Stomach smooth muscle (tissue), 2 donors: ENCODE measurements around the gene SNU13.
"Not testable (repeated sequence)": the region's sequence is repeated elsewhere in the genome, so short reads cannot be mapped to it uniquely, and the experiment has no call there.

Experiments
- H3K27ac ChIP-seq: one replicate; pipeline ENCODE4 v1.7.0; 2013; ENCODE audit warnings: mild to moderate bottlenecking, low read length, inconsistent platforms
- H3K27me3 ChIP-seq, 2 donors: one replicate each; pipeline ENCODE4 v1.7.0; 2013; ENCODE audit warnings: low read length in 2 of 2; ENCODE audit not compliant: insufficient read depth in 2 of 2, control insufficient read depth in 1 of 2
- H3K36me3 ChIP-seq, 2 donors: one replicate each; pipeline ENCODE4 v1.7.0; 2013; ENCODE audit warnings: low read length in 2 of 2; ENCODE audit not compliant: control insufficient read depth in 2 of 2, insufficient read depth in 2 of 2
- H3K4me1 ChIP-seq: one replicate; pipeline ENCODE4 v1.7.0; 2013; ENCODE audit warnings: low read length; ENCODE audit not compliant: control insufficient read depth, insufficient read depth
- H3K4me3 ChIP-seq, 2 donors: one replicate each; pipeline ENCODE4 v1.7.0; 2013; ENCODE audit warnings: low read length in 2 of 2
- H3K9ac ChIP-seq, 2 donors: one replicate each; pipeline ENCODE4 v1.7.0; 2013; ENCODE audit warnings: low read length in 2 of 2, mild to moderate bottlenecking in 1 of 2
- H3K9me3 ChIP-seq, 2 donors: one replicate each; pipeline ENCODE4 v1.7.0; 2013; ENCODE audit warnings: low read length in 2 of 2; ENCODE audit not compliant: control insufficient read depth in 2 of 2
- donor health status: healthy.
- donor health status: Pancreatic carcinoma.

Gene SNU13

DNA sequence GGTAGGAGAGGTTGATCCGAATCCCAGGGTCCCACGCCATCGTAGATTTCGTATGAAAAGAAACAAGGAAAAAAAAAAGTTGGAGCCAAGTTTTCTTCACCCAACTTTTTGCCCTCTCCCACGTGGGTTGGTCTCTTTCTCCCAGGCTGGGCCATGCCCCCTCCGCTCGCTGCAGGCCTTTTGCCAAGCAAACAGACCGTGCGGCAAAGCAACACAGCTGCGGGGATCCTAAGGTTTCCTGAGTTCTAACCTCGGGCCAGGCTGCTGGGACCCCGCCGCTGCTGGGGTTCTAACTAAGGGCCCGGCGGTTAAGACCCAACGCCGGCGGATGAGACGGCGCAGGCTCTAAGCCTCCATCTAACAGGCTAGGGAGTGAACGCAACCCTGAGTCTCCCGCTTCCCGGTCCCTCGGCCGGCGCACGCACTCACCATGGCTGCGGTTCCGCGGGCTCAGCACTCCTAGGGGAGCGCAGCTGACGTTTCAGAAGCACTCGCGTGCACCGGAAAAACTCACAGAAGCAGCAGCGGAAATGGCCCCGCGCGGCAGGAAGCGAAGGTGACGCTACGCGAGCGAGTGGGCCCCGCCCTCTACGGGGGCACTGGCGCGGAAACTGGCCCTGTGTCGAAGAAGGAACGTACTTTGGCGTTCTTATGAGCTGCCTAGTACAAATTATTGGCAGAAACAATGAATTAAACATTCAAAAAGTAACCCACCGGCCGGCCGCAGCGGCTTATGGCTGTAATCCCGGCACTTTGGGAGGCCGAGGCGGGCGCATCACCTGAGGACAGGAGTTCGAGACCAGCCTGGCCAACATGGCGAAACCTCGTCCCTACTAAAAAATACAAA lies at the start of gene SNU13:
TSS of gene SNU13 (minus strand) at position 503 of the 847 bp plus-strand sequence. CDS start at position 432, 71 bp downstream.
- Histone ChIP-seq H3K27me3 (no peaks in the 10 kb centered on the region), H3K27ac (peak within 1 kb of the TSS; percentile 97), H3K9me3 (no peaks in the 10 kb centered on the region), H3K36me3 (peaks cover under 1 to 3% of the 10 kb centered on the region in 2 donors), H3K9ac (peak within 1 kb of the TSS; percentile 91 to 95), H3K4me3 (peak within 1 kb of the TSS; percentile 93 to 95), H3K4me1 (peaks cover 13% of the 10 kb centered on the region)

DNA sequence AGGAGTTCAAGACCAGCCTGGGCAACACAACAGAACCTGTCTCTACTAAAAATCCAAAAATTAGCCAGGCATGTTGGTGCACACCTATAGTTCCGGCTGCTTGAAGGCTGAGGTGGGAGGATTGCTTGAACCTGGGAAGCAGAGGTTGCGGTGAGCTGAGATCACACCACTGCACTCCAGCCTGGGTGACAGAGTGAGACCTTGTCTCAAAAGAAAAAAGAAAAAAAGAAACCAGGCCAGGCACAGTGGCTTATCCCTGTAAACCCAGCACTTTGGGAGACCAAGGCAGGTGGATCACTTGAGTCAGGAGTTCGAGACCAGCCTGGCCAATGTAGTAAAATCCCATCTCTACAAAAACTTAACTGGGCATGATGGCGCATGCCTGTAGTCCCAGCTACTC lies 44.6 kb upstream of the SNU13 start:
- H3K9me3 ChIP-seq, H3K4me3 ChIP-seq, H3K4me1 ChIP-seq, H3K27ac ChIP-seq, H3K9ac ChIP-seq, H3K27me3 ChIP-seq, H3K36me3 ChIP-seq: not testable (repeated sequence)

DNA sequence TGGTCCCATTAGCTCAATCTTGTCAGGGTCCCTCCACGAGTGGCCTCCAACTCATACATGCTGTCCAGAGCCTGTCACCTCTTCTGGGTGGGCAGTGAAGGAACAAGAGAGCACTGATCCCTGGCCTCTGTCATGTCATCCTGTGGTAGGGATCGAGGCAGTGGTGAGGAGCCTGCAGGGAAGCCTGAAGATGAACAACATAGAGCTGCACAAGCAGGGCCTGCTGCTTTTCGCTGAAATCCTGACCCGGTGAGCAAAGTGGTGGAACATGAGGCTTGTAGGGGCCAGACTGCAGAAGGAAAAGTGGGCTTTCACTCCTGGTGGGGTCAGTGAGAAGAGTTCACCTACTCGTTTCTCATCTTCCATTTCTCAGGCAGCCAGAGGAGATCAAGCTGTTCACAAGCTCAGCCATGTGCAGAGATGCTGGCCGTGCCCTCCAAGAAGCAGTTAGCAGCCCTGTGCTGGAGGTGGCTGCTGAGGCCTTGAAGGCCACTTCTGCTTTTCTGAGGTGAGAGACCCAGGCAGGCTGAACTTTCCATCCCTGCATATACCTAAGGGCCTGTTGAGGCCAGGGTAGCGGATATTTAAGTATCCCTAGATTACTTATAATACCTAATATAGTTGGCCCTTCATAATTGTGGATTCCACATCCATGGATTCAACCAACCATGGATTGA lies 43.6 kb upstream of the SNU13 start:
- Histone ChIP-seq H3K9me3 (no peaks in the 10 kb centered on the region), H3K4me1 (no peaks in the 10 kb centered on the region), H3K27me3 (peaks cover 0 to 3% of the 10 kb centered on the region in 2 donors), H3K4me3 (no peak overlapping the region), H3K9ac (no peak overlapping the region), H3K27ac (no peak overlapping the region), H3K36me3 (no peaks in the 10 kb centered on the region)

DNA sequence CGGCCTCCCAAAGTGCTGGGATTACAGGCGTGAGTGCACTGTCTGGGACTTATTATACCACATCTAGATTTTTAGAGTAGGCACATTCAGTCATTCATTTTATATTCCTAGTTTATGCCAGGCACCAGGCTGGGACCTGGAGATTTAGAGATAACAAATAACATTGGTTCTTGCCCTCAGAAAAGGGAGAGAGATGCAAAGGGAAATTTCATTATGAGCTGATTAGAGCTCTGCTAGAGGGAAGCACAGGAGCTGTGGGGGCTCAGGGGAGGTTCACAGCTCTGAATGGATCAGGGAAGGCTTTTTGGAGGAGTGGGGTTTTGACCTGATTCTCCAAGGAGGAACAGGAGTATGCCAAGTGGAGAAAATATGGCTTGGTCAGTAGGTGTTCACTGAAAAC lies 42.9 kb upstream of the SNU13 start:
- Histone ChIP-seq H3K9me3 (no peaks in the 10 kb centered on the region), H3K36me3 (no peaks in the 10 kb centered on the region), H3K27me3 (peaks cover 0 to 3% of the 10 kb centered on the region in 2 donors), H3K4me3 (no peak overlapping the region), H3K27ac (no peak overlapping the region), H3K4me1 (no peaks in the 10 kb centered on the region), H3K9ac (no peak overlapping the region)

DNA sequence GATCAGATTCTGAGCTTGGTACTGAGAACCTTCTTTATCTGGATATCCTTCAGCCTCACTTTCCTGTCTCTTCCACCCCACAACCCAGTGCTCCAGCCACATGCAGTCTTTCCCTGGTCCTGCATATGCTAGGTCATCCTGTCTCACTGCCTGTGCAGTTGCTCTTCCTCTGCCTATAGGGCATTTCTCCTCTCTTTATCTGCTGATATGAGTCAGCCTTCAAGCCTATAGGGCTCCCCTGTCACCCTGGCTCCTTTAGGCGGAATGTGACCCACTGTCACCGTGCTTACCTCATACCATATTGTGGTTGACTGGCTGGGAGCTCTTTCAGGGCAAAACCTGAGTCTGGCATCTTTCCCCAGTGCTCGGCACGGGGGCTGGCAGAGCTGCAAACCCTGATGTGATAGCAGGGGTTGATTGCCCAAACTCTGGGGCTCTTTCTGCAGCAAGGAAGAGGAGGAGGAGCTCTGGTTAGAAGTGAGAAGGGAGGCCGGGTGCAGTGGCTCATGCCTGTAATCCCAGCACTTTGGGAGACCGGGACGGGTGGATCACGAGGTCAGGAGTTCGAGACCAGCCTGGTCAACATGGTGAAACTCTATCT lies 36.9 kb upstream of the SNU13 start:
- Histone ChIP-seq H3K27ac (no peak overlapping the region), H3K9ac (no peak overlapping the region), H3K36me3 (no peaks in the 10 kb centered on the region), H3K4me3 (no peak overlapping the region), H3K9me3 (no peaks in the 10 kb centered on the region), H3K27me3 (peaks cover 0 to 3% of the 10 kb centered on the region in 2 donors), H3K4me1 (no peaks in the 10 kb centered on the region)

DNA sequence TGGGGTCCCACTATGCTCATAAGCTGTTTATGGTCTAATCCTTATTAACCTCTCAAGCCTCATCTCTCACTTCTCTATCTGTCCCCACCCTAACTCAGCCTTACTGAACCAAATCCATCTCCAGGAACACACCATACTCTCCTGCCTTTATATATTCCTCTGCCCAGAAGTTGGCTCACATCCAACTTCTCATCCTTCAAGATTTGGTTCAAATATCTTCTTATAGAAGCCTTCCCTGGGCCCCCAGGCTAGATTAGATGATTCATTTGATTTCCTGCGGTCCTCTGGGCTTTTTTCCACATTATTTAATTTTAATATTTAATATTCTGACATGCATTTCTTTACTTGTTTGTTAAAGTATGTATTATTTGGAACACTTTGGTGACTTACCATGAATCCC lies 33.8 kb upstream of the SNU13 start:
- H3K27me3 ChIP-seq: peaks cover 0 to 4% of the 10 kb centered on the region in 2 donors
- H3K4me1 ChIP-seq: no peaks in the 10 kb centered on the region
- no peak overlapping the region for H3K9ac ChIP-seq
- H3K27ac ChIP-seq: no peak overlapping the region
- H3K36me3 ChIP-seq: no peaks in the 10 kb centered on the region
- no peak overlapping the region for H3K4me3 ChIP-seq
- no peaks in the 10 kb centered on the region for H3K9me3 ChIP-seq

DNA sequence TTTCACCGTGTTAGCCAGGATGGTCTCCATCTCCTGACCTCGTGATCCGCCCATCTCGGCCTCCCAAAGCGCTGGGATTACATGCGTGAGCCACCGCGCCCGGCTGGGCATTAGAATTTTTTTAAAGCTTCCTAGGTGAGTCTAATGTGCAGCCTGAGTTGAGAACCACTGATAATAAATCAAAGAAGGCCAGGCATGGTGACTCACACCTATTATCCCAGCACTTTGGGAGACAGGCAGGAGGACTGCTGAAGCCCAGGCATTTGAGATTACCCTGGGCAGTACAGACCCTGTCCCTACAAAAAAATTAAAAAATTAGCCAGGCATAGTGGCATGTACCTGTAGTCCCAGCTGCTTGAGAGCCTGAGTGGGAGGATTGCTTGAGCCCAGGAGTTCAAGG lies 24.3 kb upstream of the SNU13 start:
- Histone ChIP-seq H3K36me3 (no peaks in the 10 kb centered on the region), H3K4me3 (no peak overlapping the region), H3K9ac (no peak overlapping the region), H3K27ac (no peak overlapping the region), H3K4me1 (no peaks in the 10 kb centered on the region), H3K9me3 (no peaks in the 10 kb centered on the region), H3K27me3 (peaks cover 0 to 4% of the 10 kb centered on the region in 2 donors)

DNA sequence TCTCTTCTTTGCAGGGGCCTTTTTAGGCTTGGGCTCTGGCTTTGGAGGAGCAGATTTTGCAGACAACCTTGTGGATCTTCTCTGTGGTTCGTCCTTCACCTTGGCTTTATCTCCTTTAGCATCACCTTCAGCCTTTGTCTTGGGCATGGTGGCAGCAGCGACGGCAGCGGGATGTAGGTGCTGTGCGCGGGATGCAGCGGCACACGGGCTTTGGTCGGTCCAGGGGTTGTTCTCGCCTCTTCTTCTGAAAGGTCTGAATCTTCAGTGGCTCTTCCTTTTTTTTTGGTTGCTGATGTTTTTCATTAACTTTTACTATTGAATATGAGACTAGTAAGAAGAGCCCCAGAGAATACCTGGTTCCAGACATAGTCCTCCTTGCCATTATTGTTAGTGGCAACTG lies 20.7 kb upstream of the SNU13 start:
- H3K27ac ChIP-seq: no peak overlapping the region
- H3K27me3 ChIP-seq: no peaks in the 10 kb centered on the region
- H3K4me3 ChIP-seq: no peak overlapping the region
- no peaks in the 10 kb centered on the region for H3K9me3 ChIP-seq
- H3K4me1 ChIP-seq: no peaks in the 10 kb centered on the region
- H3K9ac ChIP-seq: no peak overlapping the region
- H3K36me3 ChIP-seq: no peaks in the 10 kb centered on the region

DNA sequence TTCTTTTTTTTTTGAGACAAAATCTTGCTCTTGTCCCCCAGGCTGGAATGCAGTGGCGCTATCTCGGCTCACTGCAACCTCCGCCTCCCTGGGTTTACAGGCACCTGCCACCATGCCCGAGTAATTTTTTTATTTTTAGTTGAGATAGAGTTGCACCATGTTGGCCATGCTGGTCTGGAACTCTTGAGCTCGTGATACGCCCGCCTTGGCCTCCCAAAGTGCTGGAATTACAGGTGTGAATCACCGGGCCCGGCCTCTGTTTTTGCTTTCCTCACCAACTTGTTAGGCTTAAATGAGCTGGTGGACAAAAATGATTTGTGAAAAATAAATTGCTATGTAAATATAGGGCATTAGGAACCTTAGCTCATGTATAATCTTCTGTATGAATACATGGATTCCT lies 14.1 kb upstream of the SNU13 start:
- Histone ChIP-seq H3K4me3 (no peak overlapping the region), H3K27me3 (no peaks in the 10 kb centered on the region)

DNA sequence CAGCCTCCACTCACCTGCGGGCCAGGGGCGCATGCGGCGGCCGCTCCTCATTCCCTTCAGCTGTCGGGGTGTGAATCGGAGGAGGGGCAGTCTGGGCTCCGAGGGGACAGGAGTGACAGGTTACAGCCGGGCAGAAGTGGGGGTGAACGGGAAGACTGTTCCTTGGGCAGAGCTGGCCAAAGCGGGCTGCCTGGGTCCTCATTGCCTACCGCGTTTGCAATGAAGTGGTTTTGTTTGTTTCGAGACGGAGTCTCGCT lies 11.4 kb upstream of the SNU13 start:
- H3K9me3 ChIP-seq: no peaks in the 10 kb centered on the region
- no peak overlapping the region for H3K4me3 ChIP-seq

More for the DNA sequence above, 14.1 kb upstream of the SNU13 start:
- no peaks in the 10 kb centered on the region for H3K9me3 ChIP-seq
- no peak overlapping the region for H3K9ac ChIP-seq
- H3K27ac ChIP-seq: no peak overlapping the region
- no peaks in the 10 kb centered on the region for H3K36me3 ChIP-seq
- H3K4me1 ChIP-seq: peaks cover 6% of the 10 kb centered on the region

More for the DNA sequence above, 11.4 kb upstream of the SNU13 start:
- Histone ChIP-seq H3K9ac (no peak overlapping the region), H3K4me1 (peaks cover 15% of the 10 kb centered on the region), H3K36me3 (no peaks in the 10 kb centered on the region), H3K27ac (no peak overlapping the region), H3K27me3 (no peaks in the 10 kb centered on the region)
